CD4-positive, alpha-beta T cell treated with Interferon alpha-2 for 1 hour (primary cell): ENCODE data around the gene EZH1.
"Not testable (repeated sequence)": the region's sequence is repeated elsewhere in the genome, so short reads cannot be mapped to it uniquely, and the experiment has no call there.

Experiments used
- DNase-seq, 2 donors: peaks; one replicate each; pipeline ENCODE4 v3.0.0-alpha.2; 2020 to 2022

EZH1 gene

GRCh38 chr17:42769964-42770363 lies 25.1 kb upstream of the EZH1 start:
- DNase-seq = not testable (repeated sequence)

DNA sequence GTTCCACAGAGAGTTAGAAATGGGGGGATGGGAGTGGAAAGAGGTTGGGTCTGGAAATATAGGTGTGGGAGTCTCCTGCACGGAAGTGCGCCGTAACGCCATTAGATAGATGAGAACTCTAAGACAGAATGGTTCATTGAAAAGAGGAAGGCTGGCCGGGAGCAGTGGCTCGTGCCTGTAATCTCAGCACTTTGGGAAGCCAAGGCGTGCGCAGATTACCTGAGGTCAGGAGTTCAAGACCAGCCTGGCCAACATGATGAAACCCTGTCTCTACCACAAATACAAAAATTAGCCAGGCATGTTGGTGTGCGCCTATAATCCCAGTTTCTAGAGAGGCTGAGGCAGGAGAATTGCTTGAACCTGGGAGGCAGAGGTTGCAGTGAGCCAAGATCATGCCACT lies 23.2 kb upstream of the EZH1 start:
- not testable (repeated sequence) for DNase-seq

DNA sequence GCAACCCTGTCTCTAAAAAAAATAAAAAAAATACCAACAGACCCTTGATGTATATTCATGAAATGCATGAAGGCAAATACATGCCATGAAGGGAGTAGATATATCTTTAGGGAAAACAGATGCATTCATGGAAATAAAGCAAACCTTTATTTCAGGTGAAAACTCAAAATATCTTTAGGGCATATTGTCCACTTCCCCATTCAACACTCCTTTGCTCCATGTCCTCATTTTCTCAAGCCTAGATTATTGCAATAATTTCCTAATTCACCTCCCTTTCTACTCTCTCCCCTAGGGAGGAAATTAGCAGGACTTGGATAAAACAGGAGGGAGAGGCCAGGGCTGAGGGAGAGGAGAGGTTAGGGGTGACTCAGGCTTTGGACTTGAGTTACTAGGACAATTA lies 22.7 kb upstream of the EZH1 start:
- DNase-seq = no peak

- DNase-seq = no peak
Measured at GRCh38 chr17:42766124-42766523, 21.3 kb upstream of the EZH1 start.

DNA sequence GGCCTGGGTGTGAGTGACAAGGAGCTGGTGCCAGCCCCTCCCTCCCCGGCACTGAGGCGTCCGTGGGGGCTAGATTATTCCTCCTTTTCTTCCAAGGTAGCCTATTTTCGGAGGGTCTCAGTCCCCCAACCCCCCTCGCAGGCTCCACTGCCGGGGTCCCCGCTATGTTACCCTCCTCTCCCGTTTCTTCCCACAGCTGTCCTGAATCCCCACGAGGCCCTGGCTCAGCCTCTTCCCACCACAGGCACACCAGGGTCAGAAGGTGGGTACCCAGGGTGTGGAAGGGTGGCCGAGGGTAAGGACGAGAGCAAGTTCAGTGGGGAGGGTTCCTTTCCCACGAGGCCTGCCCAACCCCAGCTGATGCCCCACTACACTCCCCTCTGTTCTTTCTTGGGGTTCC lies 16.8 kb upstream of the EZH1 start:
- no peak for DNase-seq

GRCh38 chr17:42760652-42761581 lies 16.1 kb upstream of the EZH1 start, which contains the start of gene RAMP2:
Gene RAMP2 (plus strand): TSS chr17:42761227. CDS start chr17:42761262, 35 bp downstream.
- no peak for DNase-seq

DNA sequence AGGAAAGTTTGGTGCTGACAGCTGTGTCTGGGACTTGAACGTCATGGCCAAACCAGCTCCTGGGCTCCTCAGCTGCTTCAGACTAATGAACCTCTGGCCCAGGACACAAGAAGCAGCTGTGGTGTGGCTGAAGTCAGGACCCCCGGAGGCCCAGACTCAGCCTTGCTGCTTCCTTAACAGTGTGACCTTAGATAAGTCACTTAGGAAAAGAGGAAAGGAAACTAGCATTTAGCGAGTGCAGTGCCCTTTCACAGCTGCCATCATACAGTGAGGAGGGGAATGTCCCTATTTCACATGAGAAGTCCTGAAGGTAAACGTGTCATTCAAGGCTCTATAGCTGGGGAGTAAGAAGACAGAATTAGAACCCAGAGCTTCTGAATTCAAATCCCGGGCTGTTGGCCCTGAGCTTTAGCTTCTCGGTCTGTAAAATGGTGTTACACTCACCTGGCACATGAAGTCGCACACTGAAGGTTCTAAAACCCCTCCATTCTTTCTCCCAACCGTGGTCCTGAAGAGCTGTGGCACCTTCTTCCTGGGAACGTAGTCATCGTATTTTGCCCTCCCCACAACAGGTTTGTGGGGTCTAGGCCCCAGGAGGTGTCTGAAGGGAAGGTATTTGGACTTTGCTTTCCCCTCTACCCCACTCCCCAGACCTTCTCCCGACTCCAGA lies 15.3 kb upstream of the EZH1 start:
- DNase-seq = peak in 1 of 2 donors; percentile 36

GRCh38 chr17:42754782-42755181 lies 9.9 kb upstream of the EZH1 start:
- DNase-seq = no peak

DNA sequence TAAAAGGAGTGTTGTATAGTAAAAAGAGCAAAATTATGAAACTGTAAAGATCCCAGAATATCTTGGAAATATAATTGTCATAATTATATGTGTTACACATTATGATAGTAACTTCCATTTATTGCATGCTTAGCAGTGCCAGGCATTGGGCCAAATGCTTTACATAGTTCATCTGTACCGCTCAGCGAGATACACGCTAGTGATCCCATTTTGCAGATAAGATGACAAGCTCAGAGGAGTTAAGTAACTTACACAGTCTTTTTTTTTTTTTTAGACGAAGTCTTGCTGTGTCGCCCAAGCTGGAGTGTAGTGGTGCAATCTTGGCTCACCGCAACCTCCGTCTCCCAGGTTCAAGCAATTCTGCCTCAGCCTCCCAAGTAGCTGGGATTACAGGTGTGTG lies 6.8 kb upstream of the EZH1 start:
- DNase-seq = no peak

GRCh38 chr17:42750739-42751344 lies 6.0 kb upstream of the EZH1 start:
- DNase-seq = no peak

GRCh38 chr17:42748908-42749798 lies 4.3 kb upstream of the EZH1 start:
- DNase-seq = no peak

DNA sequence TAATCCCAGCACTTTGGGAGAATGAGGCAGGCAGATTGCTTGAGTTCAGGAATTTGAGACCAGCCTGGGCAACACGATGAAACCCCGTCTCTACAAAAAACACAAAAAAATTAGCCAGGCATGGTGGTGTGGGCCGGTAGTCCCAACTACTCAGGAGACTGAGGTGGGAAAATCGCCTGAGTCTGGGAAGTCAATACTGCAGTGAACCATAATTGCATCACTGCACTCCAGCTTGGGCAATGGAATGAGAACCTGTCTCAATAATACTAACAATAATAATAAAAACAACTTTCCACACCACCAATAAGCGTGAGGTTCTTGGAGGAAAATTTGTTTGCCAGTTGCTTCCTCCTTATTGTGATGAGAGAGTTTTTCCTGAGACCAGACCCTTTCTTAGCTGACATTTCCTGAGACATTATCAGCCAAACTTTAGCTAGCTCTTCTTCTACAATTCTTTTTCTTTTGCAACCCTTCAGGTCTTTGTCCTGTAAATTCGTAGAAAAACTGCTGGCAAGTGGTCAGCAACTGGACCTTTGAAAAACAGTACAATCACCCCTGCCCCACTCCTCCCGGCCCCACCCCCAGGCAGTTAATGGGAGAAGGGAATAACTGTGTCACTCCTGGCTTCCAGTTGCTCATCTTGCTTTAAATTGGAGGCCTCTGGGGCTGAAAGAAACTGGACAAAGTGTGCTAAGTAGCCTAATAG lies 3.5 kb upstream of the EZH1 start:
- no peak for DNase-seq

DNA sequence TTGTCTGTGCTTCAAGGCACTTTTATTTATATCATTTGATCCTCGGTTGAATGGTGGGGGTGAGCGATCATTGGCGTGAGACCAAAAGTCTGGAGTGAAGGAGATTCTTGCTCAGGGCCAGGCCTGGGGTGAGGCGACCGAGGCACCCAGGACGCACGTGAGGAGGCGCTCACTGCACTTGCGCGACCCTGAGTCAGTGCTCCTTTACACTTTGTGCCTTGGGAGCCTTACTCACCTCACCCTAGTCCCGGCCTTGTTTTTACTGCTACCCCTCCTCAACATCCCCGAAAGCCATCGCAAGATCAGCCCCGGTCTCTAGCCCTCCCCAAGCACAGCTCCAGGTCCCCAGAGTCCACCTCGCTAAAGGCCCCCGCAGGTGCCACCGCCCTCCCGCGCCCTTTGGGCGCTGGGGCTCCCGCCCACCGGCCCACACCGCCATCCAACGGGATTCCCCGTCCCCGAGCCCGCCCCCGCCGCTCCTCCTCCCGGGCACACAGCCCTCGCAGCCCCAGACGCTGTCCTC lies 496 bp downstream of the EZH1 start:
- peak; percentile 57 to 73 for DNase-seq

DNA sequence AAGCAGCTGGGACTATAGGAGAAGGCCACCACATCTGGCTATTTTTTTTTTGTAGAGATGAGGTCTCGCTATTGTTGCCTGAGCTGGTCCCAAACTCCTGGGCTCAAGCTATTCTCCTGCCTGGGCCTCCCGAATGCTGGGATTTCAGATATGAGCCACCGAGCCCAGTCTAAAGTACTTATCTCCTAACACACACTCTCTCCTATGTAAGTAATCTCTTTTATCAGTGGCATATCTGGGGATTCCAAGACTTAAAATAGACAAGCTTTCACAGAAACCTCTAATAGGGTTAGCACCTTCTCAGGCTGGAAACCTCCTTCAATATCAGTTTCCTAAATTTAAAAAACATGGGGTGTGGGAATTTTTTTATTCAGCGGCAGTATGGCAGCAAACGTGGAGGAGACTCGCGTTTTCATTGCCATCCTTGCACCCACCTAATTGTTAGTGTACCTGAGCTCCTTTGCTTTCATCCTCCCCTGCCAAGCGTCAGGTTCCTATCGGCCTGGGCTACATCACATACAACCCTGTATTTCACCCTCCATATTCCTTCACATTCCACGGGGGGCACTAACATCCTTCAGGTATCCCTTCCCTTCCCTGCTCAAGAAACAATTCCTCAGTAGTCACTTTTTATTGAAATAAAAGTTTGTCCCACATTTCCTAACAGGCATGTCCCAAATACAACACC lies 1.1 kb downstream of the EZH1 start:
- no peak for DNase-seq

- not testable (repeated sequence) for DNase-seq
Measured at GRCh38 chr17:42742916-42743315, 1.9 kb downstream of the EZH1 start.

DNA sequence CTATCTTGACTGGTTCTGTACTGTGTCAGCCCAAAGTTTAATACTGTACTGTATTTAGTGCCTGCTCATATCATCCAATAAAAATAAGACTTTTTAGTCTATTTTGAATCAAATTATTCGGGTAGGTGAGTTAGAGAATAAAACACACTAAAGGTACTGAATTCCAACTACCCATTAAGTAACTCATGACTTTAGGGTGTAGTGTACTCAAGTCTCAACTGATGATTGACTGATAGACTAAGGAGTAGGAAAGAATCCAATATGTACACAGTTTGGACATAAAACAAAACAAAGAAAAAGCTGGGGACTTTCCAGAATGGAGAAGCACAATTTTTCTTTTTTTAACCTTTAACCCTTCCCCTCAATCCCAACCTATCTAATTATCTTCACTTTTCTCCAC lies 4.1 kb downstream of the EZH1 start:
- no peak for DNase-seq

DNA sequence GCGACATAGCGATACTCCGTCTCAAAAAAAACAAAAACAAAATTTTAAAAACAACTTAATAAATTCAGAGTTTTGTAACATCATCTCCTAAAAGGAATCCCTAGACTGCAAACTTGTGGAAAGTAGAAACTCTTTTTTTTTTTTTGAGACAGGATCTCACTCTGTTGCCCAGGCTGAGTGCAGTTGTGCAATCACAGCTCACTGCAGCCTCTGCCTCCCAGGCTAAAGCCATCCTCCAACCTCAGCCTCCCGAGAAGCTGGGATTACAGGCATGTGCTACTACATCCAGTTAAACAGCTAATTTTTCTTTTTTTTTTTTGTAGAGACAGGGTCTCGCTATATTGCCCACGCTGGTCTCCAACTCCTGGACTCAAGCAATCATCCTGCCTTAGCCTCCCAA lies 19.7 kb downstream of the EZH1 start:
- DNase-seq = no peak

GRCh38 chr17:42723636-42724035 lies 21.2 kb downstream of the EZH1 start:
- no peak for DNase-seq

DNA sequence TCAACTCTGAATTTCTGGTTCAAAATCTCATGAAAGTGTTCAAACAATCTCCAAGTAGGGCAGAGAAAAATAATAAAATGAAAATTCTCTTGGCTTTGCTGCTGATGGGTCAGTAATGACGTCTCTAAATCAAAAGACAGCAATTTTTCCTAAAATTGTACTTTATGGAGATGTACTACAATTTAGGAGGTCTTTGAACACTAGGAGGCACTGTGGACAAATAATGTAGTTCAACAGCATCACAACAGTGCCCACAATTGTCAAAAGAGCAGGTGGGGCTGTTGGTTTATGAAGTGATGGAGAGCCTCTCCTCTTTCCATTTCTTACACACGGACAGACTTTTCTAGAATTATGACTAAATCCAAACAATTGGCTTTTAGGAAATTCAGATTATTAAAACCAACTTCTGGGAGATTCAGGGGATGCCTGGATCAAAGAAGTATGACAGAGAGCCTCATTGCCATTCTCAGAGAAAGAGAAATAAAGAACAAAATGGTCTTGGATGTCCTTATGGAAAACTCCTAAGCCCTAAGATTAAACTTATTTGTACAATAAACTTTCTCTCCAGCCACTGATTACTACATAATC lies 23.8 kb downstream of the EZH1 start:
- peak; percentile 37 to 75 for DNase-seq

GRCh38 chr17:42709561-42709960 lies 35.3 kb downstream of the EZH1 start:
- no peak for DNase-seq

DNA sequence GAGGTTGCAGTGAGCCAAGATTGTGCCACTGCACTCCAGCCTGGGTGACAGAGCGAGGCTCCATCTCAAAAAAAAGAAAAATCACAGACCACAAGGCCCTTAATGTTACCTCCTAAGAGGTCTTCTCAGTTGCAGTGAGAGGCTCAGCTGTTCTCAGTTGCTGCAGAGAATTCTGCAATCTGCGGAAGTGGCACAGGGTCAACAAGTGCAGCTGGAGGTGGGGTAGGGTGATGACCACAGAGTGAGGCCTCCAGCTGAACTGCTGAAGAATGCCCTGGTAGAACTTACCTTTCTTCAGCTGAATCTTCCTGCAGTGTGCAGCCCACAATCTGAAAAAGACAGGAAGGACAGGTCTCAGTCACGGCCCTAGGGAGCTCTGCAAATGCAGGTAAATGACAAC lies 36.3 kb downstream of the EZH1 start:
- no peak for DNase-seq
